Transverse colon (tissue), 4 donors: ENCODE data around the gene FKBP15. TPM values are rescaled to one million over a fixed set of nuclear protein-coding genes. Genes with fewer than 3 reads are reported as not detected.
A peak's percentile ranks its signal among the peaks of the same experiment; 100 is the strongest.
"Not testable (repeated sequence)": the region's sequence is repeated elsewhere in the genome, so short reads cannot be mapped to it uniquely, and the experiment has no call there.

Experiments used
- DNase-seq: peaks from one replicate; pipeline ENCODE4 v3.0.0-alpha.2; 2019
- H3K27ac ChIP-seq, 4 donors: fragments of 200-600 bp; sonication (generic); 2 replicates each; pipeline ENCODE4 v1.5.1; 2016 to 2018; ENCODE audit warnings: inconsistent platforms in 4 of 4
- H3K27me3 ChIP-seq: fragments of 200-600 bp; sonication (generic); 2 replicates; pipeline ENCODE4 v1.5.1; 2017; ENCODE audit warnings: inconsistent platforms
- H3K36me3 ChIP-seq, 4 donors: fragments of 200-600 bp; sonication (generic); 2 replicates each; pipeline ENCODE4 v1.5.1; 2017 to 2019; ENCODE audit warnings: inconsistent platforms in 4 of 4
- H3K4me1 ChIP-seq, 4 donors: fragments of 200-600 bp; sonication (generic); 2 replicates each; pipeline ENCODE4 v1.5.1; 2017 to 2020; ENCODE audit warnings: inconsistent platforms in 4 of 4
- H3K4me3 ChIP-seq, 4 donors: fragments of 200-600 bp; sonication (generic); 1 replicate in 1 of 4; 2 replicates in 3 of 4; pipeline versions ENCODE4 v1.5.1 to v1.6.1; 2017 to 2019; ENCODE audit warnings: inconsistent platforms in 4 of 4
- H3K9me3 ChIP-seq, 2 donors: fragments of 200-600 bp; sonication (generic); 2 replicates each; pipeline ENCODE4 v1.5.1; 2017 to 2019; ENCODE audit warnings: inconsistent platforms in 2 of 2
- EP300 ChIP-seq: sonication (generic); formaldehyde crosslinking; IDR thresholded peaks from one replicate; pipeline ENCODE4 v1.6.1; 2017; ENCODE audit warnings: antibody characterized with exemption, low read depth
- POLR2A ChIP-seq: fragments of 450-650 bp; IDR thresholded peaks from one replicate; pipeline ENCODE4 v1.6.1; 2016; ENCODE audit warnings: antibody characterized with exemption, mild to moderate bottlenecking, moderate library complexity
- POLR2AphosphoS5 ChIP-seq, 3 donors: sonication (generic); formaldehyde crosslinking; IDR thresholded peaks; one replicate each; pipeline ENCODE4 v1.6.1; 2016; ENCODE audit warnings: antibody characterized with exemption in 3 of 3
- WGBS, 2 donors: methylation state at CpG; one replicate each; pipeline ENCODE4 v1.1.5; 2018; ENCODE audit warnings: low coverage in 1 of 2; 5-methylcytosine and 5-hydroxymethylcytosine counted together
- in situ Hi-C, 4 donors: fragments of 200-750 bp; cut with MboI; loops; one replicate each; pipeline versions ENCODE4 v1.15.0 to v1.15.1; 2017; ENCODE audit warnings: low sequenced_read_pairs in 3 of 4, low pct_ligation_motif_present in 1 of 4, low pct_unique_long_range_greater_than_20kb in 1 of 4
- intact Hi-C: fragments of 100-400 bp; cut with DNase I; formaldehyde crosslinking; loops from one replicate; pipeline ENCODE4 v1.15.1; 2023; ENCODE audit warnings: low total_unique reads
- total RNA-seq, 4 donors: library from RNA; depleted of rRNA; stranded (reverse); fragments of >200 nt; gene quantifications; one replicate each; pipeline ENCODE4 v1.1.0, GENCODE V29; 2016
- TF ChIP-seq, protein P1 (sequence below), 5 experiments: fragments of 200-600 bp in 3 of 5; fragments of 450-650 bp in 2 of 5; sonication (generic) in 3 of 5; IDR thresholded peaks; 1 replicate in 2 of 5; 2 replicates in 3 of 5; pipeline ENCODE4 v1.5.1; 2016 to 2017; ENCODE audit warnings: antibody characterized with exemption in 5 of 5, inconsistent platforms in 3 of 5, mild to moderate bottlenecking in 2 of 5, moderate library complexity in 1 of 5

The FKBP15 gene
- total RNA-seq, 4 donors from 2014 or later: 21.4 to 33.8 (median 23.3) TPM

- in situ Hi-C loops: no loop called here
- Histone ChIP-seq H3K27me3 (no peaks in the 10 kb centered on the region), H3K4me1 (peaks cover 3 to 22% (median 12%) of the 10 kb centered on the region in 4 donors), H3K36me3 (peaks cover 0 to 4% (median 0%) of the 10 kb centered on the region in 4 donors), H3K4me3 (no peak overlapping the region), H3K27ac (no peak overlapping the region), H3K9me3 (no peaks in the 10 kb centered on the region)
- intact Hi-C loops: no loop called here
- WGBS, 2 donors: 83 to 85% methylated on average over 2 to 6 of the region's 6 CpGs
- no peak for DNase-seq
- TF ChIP-seq POLR2A (no peak), POLR2AphosphoS5 (IDR thresholded peaks at IDR 0.05) (no peak), EP300 (no peak)
- TF ChIP-seq, protein P1, sequence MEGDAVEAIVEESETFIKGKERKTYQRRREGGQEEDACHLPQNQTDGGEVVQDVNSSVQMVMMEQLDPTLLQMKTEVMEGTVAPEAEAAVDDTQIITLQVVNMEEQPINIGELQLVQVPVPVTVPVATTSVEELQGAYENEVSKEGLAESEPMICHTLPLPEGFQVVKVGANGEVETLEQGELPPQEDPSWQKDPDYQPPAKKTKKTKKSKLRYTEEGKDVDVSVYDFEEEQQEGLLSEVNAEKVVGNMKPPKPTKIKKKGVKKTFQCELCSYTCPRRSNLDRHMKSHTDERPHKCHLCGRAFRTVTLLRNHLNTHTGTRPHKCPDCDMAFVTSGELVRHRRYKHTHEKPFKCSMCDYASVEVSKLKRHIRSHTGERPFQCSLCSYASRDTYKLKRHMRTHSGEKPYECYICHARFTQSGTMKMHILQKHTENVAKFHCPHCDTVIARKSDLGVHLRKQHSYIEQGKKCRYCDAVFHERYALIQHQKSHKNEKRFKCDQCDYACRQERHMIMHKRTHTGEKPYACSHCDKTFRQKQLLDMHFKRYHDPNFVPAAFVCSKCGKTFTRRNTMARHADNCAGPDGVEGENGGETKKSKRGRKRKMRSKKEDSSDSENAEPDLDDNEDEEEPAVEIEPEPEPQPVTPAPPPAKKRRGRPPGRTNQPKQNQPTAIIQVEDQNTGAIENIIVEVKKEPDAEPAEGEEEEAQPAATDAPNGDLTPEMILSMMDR (IDR thresholded peaks at IDR 0.05): no peak
Measured at GRCh38 chr9:113153599-113153998, 67.5 kb downstream of the FKBP15 start.

DNA sequence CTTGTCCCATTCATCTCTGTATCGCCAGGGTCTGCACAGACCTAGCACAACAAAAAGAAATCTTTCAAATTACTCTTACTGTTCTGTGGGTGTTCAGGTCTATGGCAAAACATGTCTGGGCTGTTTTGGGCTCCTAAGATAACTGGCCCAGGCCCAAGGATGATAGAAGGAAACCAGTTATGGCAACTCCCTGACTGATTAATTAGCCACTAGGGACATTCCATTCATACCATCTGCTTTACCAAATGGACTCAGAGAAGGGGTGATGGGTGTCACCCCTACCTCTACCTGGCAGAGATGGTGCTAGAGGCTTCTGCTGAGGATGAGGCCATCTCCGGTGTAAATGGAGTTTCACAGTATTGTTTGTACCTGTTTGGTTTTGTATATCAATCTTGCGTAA lies 68.4 kb downstream of the FKBP15 start:
- WGBS, 2 donors: 81 to 93% methylated on average over 2 to 3 of the region's 3 CpGs
- no peaks in the 10 kb centered on the region for H3K27me3 ChIP-seq
- intact Hi-C loops (no loop called here), in situ Hi-C loops (no loop called here)
- TF ChIP-seq EP300 (no peak), POLR2AphosphoS5 (IDR thresholded peaks at IDR 0.05) (no peak), POLR2A (no peak)
- TF ChIP-seq, protein P1 (IDR thresholded peaks at IDR 0.05): no peak
- no peaks in the 10 kb centered on the region for H3K36me3 ChIP-seq
- no peaks in the 10 kb centered on the region for H3K9me3 ChIP-seq
- no peak for DNase-seq
- peaks cover 3 to 22% (median 12%) of the 10 kb centered on the region in 4 donors for H3K4me1 ChIP-seq
- peak overlapping the region in 3 of 4 donors; percentile 87 to 88 (median 88) for H3K27ac ChIP-seq
- peak overlapping the region in 1 of 4 donors; percentile 92 for H3K4me3 ChIP-seq

- Histone ChIP-seq H3K36me3 (no peaks in the 10 kb centered on the region), H3K27me3 (no peaks in the 10 kb centered on the region), H3K9me3 (no peaks in the 10 kb centered on the region), H3K4me3 (peak overlapping the region; percentile 92 to 98 (median 94)), H3K4me1 (peaks cover 3 to 22% (median 12%) of the 10 kb centered on the region in 4 donors), H3K27ac (peak overlapping the region; percentile 83 to 88 (median 88))
- DNase-seq: peak; percentile 32
- intact Hi-C loops (no loop called here), in situ Hi-C loops (no loop called here)
- WGBS, 2 donors: 33 to 54% methylated on average over 1 to 11 of the region's 11 CpGs
- peak; percentile 20 for TF ChIP-seq POLR2A
- TF ChIP-seq, protein P1 (IDR thresholded peaks at IDR 0.05): no peak
Measured at GRCh38 chr9:113151696-113152630, 69.1 kb downstream of the FKBP15 start.

DNA sequence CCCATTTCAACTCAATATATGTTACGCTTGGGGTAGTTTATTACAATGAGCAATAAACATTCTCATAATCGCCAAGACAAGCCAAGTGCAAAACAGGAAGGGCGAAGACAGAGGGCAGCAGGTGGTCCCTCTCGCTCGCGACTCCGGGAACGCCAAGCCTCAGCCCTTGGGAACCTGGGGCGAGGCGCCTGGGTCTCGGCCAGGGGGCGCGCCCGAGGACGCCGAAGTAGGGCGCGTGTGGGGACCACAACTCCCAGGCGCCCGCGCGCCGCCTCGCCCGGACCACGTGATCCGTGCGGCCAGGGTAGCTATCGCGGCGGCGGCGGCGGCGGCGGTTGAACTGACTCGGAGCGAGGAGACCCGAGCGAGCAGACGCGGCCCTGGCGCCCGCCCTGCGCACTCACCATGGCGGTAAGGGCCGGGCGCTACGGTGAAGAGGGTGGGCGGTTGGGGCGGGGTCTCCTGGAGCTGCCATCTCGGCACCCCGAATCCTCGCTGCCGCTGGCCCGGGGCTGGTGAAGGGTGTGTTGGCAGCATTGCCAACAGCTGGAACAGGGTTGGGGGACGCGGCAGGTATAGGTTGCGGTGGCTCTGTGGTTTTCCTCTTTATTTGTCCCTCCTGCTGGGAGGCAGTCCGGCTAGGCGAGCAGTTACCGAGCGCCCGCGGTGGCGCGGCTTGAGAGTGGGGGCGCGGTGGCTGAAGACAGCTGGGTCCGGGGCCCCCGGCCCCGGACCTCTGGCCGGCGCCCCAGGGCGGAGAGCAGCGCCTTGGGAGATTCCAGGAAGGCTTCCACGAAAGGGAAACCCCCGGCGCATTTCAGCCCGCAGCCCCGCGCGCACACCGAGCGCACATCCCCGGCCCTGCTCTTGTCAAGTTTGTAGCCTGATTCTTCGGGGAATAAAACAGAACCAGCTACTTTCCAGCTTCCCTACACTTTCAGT lies 70.1 kb downstream of the FKBP15 start, which contains the start of gene SLC31A2:
TSS of gene SLC31A2 (plus strand) at position 338 of the 942 bp plus-strand sequence. CDS start at position 406, 68 bp downstream.
- Histone ChIP-seq H3K4me1 (peaks cover 3 to 22% (median 12%) of the 10 kb centered on the region in 4 donors), H3K27me3 (peaks cover 3% of the 10 kb centered on the region), H3K9me3 (no peaks in the 10 kb centered on the region), H3K27ac (peak within 1 kb of the TSS; percentile 83 to 88 (median 88)), H3K4me3 (peak within 1 kb of the TSS; percentile 92 to 98 (median 94)), H3K36me3 (no peaks in the 10 kb centered on the region)
- in situ Hi-C loops (no loop called here), intact Hi-C loops (no loop called here)
- TF ChIP-seq POLR2AphosphoS5 (IDR thresholded peaks at IDR 0.05) (peak; percentile 81 to 90 (median 85)), POLR2A (peak; percentile 80), EP300 (no peak)
- TF ChIP-seq, protein P1 (IDR thresholded peaks at IDR 0.05): peak in 3 of 5 experiments; percentile 12 to 33 (median 30)
- peak; percentile 92 for DNase-seq
- 0 to 5% methylated on average over 2 to 82 of the region's 87 CpGs for WGBS, 2 donors

DNA sequence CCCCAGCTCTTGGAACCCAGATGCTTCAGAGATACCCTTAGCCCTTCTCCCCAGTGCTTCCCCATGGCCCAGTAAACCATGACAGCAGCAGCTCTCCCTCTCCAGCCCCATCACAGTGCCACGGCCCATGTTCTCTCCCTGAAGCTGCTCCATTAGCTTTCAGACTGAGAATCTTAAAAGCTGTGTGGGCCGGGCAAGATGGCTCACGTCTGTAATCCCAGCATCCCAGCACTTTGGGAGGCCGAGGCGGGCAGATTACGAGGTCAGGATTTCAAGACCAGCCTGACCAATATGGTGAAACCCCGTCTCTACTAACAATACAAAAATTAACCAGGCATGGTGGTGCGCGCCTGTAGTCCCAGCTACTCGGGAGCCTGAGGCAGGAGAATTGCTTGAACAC lies 71.5 kb downstream of the FKBP15 start:
- peaks cover 3 to 22% (median 12%) of the 10 kb centered on the region in 4 donors for H3K4me1 ChIP-seq
- in situ Hi-C loops: loop anchor here in 3 of 4 donors (25.0 kb wide), 3 partner anchors 88 to 513 kb away; no protein-coding TSS in a partner anchor
- intact Hi-C loops, H3K4me3 ChIP-seq, H3K27me3 ChIP-seq, H3K9me3 ChIP-seq, DNase-seq, H3K27ac ChIP-seq, H3K36me3 ChIP-seq: not testable (repeated sequence)
- WGBS, 2 donors: 91% methylated on average over 10 of the region's 10 CpGs; no CpG with 5 or more reads in 1 of the 2 donors
